DMS114 treated with DMSO at 0.1 percent for 48 hours (cell line): ENCODE results near the gene ANKRD13A.
"Not testable (repeated sequence)": the region's sequence is repeated elsewhere in the genome, so short reads cannot be mapped to it uniquely, and the experiment has no call there.

Source experiments
- DNase-seq: peaks from one replicate; lab custom pipeline; 2025; ENCODE audit not compliant: unreplicated experiment; lab: John Stamatoyannopoulos, UW

Gene ANKRD13A

DNA sequence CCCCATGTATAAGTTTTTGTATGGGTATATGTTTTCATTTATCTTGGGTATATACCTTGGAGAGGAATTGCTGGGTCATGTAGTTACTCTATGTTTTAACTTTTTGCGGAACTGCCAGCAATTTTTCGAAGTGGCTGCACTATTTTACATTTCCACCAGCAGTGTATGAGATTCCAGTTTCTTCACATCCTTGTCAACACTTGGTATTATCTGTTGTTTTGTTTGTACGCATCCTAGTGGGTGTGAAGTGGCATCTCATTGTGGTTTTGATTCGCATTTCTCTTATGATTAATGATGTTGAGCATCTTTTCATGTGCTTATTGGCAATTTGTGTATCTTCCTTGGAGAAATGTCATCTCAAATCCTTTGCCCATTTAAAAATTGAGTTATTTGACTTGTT, 6.9 kb downstream of the ANKRD13A start:
- no peak for DNase-seq

DNA sequence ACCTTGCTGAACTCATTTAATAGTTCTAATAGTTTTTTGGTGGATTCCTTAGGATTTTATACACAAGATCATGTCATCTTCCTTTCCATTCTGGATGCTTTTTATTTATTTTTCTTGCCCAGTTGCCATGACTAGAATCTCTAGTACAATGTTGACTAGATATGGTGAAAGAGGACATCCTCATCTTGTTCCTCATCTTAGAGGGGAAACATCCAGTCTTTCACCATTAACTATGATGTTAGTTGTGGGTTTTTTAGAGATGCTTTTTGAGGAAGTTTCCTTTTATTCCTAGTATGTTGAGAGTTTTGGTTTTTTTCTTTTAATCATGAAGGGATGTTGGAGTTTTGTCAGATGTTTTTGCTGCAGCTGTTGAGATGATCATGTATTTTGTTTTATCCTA, 8.7 kb downstream of the ANKRD13A start:
- no peak for DNase-seq

DNA sequence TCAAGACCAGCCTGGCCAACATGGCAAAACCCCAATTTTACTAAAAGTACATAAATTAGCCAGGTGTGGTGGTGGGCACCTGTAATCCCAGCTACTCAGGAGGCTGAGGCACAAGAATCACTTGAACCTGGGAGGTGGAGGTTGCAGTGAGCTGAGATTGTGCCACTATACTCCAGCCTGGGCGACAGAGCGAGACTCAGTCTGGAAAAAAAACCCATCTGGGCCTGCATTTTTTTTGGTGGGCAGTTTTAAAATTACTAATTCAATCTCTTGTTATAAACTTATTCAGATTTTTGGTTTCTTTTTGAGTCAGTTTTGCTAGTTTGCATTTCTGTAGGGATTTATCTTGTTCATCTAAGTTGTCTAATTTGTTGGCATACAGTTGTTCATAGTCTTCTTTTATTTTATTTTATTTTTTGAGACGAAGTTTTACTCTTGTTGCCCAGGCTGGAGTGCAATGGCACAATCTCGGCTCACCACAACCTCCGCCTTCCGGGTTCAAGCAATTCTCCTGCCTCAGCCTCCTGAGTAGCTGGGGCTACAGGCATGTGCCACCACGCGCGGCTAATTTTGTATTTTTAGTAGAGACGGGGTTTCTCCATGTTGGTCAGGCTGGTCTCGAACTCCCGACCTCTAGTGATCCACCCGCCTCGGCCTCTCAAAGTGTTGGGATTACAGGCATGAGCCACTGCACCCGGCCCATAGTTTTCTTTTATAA, 9.6 kb downstream of the ANKRD13A start:
- not testable (repeated sequence) for DNase-seq

DNA sequence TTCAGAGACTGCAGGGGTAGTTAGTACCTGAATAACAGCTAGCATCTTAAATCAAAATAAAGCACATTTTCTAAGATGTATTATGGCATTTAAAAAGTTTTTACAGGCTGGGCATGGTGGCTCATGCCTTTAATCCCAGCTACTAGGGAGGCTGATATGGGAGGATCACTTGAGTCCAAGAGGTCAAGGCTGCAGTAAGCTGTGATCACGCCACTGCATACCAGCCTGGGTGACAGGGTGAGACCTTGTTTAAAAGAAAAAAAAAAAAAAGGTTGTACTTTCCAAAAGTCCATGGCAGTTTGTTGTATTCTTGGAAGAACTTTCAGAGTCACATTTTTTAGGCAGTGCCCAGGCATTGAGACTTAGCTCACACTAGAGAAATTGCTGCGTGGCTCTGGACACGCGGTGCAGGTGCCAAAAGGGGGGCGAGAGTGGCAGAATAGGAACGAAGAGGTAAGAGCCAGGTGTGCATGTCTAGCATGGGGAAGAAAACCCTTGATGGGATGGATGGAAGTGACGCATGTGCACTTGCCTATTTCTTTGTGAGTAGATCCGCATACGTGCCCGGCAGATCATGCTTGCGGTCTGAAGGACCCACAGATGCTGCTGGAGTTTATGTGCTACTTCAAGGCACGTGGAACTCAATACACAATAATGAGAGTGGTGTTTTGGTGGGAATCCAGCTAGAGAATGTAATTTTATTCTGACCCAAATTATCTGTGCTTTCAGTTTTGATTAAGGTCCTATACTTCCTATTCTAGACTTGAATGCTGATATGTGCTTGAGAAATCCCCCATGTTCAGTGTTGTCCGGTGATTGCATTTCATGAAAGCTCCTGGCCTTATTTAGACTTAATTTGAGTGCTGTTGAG, 11.9 kb downstream of the ANKRD13A start:
- DNase-seq, result no peak

DNA sequence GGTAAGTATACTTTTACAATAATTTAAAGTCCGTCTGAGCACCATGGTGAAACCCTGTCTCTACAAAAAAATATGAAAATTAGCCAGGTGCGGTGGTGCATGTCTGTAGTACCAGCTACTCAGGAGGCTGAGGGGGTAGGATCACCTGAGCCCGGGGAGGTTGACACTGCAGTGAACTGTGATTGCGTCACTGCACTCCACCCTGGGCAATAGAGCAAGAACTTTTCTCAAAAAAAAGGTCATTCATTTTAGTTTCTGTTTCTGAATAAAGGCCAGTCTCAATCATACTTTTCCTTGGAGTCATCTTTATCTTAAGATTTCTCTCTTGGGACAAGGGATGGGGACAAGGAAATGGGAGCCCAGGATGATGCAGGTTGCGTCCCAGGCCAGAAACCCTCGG, 12.9 kb downstream of the ANKRD13A start:
- no peak for DNase-seq

DNA sequence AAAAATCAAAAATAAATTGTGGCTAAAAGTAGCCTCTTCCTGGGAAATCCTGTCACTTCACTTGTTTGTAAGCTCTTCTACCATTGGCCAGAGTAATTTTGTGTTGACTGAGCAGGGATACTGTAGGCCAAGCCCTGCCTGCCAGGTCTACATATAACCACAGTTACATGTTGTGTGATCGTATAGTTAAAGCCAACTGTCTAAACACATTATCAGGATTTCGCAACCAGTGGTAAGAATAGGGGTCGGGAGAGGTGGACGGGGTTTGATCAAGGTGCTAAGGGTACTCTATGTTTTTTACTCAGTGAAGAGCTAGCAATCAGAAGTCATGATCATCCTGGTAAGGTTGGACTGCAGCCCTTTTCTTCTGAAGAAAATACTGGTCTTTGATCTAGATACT, 13.4 kb downstream of the ANKRD13A start:
- no peak for DNase-seq

DNA sequence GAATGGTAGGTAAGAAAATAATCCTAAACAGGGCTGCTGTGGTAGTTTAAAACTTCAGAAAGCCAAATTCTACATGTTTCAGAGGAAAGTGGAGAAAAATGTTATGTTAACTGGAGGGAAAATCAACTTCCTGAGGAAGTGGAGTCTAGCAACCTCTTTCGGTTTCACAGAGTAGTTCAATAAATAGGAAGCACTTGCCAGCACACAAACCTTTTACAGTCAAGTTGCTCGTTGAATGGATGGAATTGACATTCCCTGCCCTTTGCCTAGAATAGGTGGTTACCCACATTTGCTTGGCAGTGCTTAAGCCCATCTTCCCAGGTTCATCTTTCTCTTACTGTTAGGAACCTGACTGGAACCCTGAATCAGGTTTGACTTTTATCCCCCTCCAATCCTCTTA, 15.9 kb downstream of the ANKRD13A start:
- DNase-seq, result no peak

DNA sequence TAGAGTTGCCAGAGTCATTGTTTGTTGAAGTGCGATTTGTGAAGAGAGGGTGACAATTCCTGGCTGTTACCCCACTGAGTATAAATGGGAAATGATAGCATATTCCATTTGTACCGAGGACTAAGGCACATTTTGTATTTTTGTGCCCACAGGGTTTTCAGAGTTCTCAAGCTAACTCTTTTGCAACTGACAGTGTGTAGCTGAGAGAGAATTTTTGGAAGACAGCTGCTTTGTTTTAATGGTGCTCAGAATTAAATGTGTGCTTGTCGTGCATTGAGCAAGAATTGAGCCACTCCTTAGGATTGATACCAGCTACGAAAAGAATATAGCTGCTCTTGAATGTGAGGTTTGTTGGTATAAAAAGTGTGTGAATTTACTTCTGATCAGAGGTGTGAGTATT, 21.7 kb downstream of the ANKRD13A start:
- DNase-seq, result no peak

DNA sequence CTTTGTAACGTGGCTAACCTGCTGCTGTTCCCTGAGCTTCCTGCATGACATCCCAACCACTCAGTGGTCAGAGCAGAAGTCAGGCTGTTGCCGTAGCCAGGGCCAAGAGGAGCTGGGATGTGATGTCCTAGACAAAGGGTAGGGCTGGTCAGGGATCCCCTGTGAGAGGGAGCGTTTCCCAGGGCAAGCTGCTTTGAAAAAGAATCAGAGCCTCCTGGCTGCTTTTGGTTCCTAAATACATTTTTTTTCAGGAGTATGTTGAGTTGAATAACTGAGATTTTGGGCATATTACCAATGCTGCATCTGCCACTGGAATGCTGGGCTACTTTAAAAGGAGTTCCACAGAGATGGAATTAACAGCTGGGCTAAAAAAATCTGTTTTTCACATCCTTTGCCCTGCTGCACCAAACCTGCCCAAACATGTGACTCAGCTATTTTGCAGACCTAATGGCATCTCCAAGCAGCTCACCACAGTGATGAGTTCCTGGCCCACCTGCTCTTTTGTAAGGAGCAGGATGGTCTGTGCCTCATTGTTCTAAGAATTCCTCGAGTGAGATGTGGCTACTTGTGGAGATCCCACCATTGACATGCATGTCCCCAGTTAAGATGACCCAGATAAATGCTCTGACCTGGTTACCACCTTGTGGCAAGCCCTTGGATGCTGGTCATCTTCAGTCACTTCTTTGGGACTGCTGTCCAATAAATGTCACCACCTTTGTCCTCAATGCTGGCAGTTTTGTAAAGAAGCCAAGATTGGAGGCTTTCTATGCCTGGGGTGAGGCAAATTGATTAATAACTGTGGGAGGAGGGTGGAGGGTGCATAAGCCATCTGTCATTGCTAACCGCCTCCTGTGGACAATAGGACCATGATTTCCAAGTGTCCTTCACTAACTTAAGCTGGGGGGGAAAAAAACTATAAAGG, 24.1 kb downstream of the ANKRD13A start:
- DNase-seq, result no peak

DNA sequence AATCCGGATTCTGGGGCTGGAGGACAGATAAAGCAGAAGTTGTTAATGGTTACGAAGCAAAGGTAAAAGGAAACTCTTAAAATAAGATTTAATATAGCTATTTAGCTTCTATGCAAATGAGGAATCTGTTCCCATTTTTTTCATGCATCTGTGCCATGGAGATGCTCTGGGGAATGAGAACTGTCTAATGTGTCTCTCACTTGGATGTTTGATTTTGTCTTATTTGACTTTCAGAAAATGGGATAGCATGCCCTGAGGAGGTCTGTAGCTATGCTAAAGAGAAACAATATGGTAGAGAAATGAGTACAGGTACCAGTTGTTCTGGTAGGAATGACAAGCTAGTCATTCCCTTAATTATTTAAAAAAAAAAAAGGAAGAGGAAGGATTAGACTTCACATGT, 24.8 kb downstream of the ANKRD13A start:
- no peak for DNase-seq

DNA sequence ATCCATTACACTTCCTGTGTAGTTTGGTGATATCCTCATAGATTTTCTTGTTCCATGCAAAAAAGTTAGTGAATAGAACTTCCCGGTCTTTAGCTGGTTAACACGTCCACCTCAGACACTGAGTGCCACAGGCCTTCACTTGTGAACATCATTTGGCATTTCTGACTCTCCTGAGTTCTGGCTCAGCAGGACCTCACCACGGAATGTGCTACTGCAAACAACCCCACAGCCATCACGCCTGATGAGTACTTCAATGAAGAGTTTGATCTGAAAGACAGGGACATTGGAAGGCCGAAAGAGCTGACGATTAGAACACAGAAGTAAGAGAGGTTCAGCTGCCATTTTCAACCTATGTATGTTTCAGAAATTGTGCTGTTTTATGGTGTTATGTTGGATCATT, 29.1 kb downstream of the ANKRD13A start:
- no peak for DNase-seq

DNA sequence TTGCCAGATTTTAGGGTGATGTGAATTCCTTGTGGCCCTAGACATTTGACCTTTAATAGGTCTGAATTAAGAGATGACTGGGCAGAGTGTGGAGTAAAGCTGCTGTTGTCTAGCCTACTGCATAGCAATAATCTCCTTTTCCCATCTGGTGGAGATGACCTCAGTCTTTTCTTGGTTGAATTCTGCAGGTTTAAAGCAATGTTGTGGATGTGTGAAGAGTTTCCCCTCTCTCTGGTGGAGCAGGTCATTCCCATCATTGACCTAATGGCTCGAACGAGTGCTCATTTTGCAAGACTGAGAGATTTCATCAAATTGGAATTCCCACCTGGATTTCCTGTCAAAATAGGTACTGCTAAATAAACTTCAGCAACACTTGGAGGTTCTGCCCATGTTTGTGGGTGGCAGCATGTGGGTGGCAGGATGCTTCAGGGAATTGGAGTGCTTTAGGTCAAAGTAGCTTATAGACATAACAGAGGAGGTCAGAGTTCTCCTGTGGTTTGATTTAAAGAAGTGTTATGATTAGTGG, 30.1 kb downstream of the ANKRD13A start:
- DNase-seq, result no peak

DNA sequence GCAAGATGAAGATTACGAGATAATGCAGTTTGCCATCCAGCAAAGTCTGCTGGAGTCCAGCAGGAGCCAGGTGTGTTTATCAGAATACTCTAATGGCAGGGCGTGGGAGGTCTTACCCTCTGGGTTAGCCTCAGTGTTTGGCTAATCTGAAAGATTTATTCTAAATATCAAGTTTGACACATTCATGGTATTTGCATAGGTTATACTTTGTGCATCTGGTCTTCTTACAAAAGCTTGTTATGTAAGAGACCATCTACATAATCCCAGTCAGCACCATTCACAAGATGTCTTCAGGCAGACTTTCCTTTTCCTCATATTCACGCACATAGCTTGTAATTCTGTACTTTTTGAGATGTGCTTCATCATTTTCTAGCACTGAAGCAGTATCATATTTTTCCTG, 34.7 kb downstream of the ANKRD13A start:
- no peak for DNase-seq

DNA sequence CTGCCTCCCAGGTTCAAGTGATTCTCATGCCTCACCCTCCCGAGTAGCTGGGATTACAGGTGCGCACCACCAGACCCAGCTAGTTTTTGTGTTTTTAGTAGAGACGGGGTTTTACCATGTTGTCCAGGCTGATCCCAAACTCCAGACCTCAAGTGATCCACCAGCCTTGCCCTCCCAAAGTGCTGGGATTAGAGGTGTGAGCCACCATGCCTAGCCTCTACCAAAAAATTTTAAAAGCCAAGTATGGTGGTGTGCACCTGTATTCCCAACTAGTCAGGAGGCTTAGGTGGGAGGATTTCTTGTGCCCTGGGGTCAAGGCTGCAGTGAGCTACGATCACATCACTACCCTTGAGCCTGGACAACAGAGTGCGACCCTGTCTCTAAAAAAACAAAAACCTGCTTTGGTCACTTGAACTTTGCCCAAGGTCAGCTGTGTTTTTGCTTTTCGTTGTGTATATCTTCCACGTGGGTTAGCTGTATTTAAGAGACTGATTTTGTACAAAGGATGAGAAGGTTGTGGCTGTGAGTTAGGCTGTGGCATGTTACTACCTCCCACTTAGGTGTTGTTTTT, 36.4 kb downstream of the ANKRD13A start:
- no peak for DNase-seq

DNA sequence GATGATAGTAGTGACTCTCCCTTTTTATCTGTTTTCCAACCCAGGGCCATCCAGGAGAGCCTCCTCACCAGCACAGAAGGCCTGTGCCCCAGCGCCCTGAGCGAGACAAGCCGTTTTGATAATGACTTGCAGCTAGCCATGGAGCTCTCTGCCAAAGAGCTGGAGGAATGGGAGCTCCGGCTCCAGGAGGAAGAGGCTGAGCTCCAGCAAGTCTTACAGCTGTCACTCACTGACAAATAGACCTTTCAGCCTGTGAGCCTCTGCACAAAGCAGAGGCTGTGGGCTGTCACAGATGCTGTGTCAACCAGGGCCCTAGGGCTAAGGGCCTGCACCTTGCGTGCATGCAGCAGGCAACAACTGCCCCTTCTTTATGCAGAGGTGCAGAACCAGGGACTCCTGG, 38.1 kb downstream of the ANKRD13A start:
- DNase-seq, result no peak

DNA sequence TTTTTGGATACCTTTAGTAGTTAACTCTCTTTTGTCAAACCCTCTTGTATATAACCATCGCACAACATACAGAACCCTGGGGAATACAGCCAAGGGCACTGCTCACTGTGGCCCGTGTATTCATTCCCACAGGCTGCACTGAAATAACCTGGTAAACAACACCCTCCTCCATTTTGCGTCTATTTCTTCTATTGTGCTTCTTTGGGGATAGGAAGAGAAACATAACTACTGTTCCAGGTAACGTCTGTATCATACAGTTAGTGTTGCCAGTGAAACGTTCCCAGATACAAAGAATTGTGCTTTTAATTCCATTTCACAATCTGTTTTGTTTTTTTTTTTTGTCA, 39.5 kb downstream of the ANKRD13A start:
- DNase-seq, result no peak

DNA sequence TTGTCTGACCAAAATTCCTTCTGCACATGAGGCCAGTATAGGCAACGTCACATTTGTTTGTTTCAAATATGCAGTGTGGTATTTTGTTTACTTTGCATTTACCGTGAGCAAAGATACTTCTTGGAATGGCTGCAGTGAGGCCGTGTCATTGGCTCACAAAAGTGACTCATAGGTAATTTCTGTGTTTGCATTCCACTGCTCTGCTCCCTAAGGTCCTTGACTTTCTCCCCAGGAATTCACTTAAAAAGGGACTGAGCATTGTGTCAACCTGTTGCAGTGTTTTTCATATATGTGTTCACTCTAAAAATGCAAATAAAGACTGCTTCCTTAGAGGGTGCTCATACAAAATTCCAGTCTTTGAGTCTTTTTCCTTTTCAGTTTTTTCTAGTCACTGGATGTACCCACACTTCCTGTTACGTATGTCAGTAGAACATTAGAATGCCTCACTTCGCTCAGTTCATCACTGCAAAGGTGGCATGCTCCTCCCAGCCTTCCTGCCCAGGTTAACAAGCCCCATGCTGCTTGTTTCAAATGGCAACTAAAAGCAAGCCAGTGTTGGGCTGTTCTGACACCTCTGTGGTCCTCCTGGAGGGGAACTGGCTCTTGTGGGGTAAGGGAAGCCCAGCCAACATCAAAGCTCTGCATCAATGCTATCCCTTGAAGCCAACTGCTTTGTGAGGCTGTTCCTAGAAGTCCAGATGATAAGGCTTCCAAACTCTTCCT, 40.0 kb downstream of the ANKRD13A start:
- DNase-seq, result no peak

DNA sequence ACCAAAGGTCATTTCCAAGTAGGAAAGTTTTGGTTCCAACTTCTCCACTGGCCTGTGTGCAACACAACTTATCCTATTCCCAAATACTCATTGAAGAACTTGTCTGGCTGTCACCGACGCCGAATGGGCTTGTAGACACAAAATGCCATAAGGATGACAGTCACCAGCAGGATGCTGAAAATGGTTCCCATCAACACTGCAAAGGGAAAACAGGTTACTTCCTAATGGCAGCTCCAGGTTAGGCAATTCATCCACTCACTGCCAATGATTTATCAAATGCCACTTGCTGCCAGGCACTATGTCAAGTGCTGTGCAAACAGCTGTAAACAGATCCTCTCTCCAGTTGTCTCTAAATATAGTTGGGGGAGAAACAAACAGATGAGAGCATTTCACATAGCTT, 43.0 kb downstream of the ANKRD13A start:
- no peak for DNase-seq

DNA sequence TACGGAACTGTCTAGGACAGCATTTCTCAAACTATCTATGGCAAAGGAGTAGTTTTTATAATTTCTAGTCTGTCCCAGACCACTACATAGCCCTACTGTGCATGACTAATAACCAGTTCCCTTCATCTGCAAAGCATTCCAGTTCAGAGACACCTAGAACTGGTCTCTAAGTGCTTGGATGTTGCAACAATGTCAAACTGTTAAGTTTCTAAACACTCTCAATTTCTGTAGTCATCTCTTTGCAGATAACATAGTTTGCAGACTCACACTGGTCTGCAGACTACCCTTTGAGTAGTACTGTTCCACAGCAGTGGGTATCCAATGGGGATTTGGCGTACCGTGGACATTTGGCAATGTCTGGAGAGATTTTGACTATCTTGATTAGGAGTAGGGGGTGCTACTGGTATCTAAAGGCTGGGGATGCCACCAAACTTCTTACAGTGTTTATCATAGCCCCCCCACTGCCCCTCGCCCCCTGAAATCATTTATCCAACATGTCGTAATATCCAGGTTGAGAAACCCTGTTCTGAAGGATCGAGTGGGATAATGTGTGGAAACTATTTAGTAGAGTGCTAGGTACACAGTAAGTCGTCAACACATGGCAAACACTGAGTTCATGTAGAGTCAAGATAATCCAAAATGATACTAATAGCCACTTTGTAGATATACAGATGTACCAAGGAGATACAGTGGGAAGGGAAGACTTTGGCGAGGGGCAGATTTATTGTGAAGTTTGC, 47.4 kb downstream of the ANKRD13A start:
- DNase-seq, result no peak
